GM23248 (cell line): ENCODE data around the gene ZNF639. TPM values are rescaled to one million over a fixed set of nuclear protein-coding genes. Genes with fewer than 3 reads are reported as not detected.

ENCODE experiments used
- DNase-seq: peaks from one replicate; pipeline ENCODE4 v3.0.0-alpha.2; 2015
- H2AFZ ChIP-seq: fragments of 200-600 bp; sonication (generic); 2 replicates; pipeline ENCODE4 v1.6.1; 2016; ENCODE audit warnings: antibody characterized with exemption
- H3F3A ChIP-seq: fragments of 200-600 bp; sonication (generic); 2 replicates; pipeline ENCODE4 v1.6.1; 2016; ENCODE audit warnings: mild to moderate bottlenecking, antibody characterized with exemption, mixed run types; ENCODE audit not compliant: insufficient read depth
- H3K27ac ChIP-seq: fragments of 200-600 bp; sonication (generic); 2 replicates; pipeline ENCODE4 v1.5.1; 2016; ENCODE audit warnings: mild to moderate bottlenecking
- H3K27me3 ChIP-seq: fragments of 200-600 bp; sonication (generic); replicated peaks from 2 replicates; pipeline ENCODE4 v1.6.1; 2016; ENCODE audit warnings: mild to moderate bottlenecking; ENCODE audit not compliant: insufficient read depth
- H3K36me3 ChIP-seq: fragments of 200-600 bp; sonication (generic); 2 replicates; pipeline ENCODE4 v1.6.1; 2016; ENCODE audit warnings: low read depth, mild to moderate bottlenecking
- H3K4me1 ChIP-seq: fragments of 200-600 bp; sonication (generic); 2 replicates; pipeline ENCODE4 v1.6.1; 2016; ENCODE audit warnings: mild to moderate bottlenecking; ENCODE audit not compliant: insufficient read depth
- H3K4me2 ChIP-seq: fragments of 200-600 bp; sonication (generic); one replicate; pipeline ENCODE4 v1.6.1; 2016; ENCODE audit warnings: mild to moderate bottlenecking; ENCODE audit not compliant: unreplicated experiment
- H3K4me3 ChIP-seq: fragments of 200-600 bp; sonication (generic); 2 replicates; pipeline ENCODE4 v1.5.1; 2016; ENCODE audit warnings: mild to moderate bottlenecking
- H3K79me2 ChIP-seq: fragments of 200-600 bp; sonication (generic); 2 replicates; pipeline ENCODE4 v1.6.1; 2016; ENCODE audit warnings: mild to moderate bottlenecking; ENCODE audit not compliant: insufficient read depth
- H3K9ac ChIP-seq: fragments of 200-600 bp; sonication (generic); 2 replicates; pipeline ENCODE4 v1.6.1; 2016; ENCODE audit warnings: mild to moderate bottlenecking
- H3K9me2 ChIP-seq: fragments of 200-600 bp; sonication (generic); 2 replicates; pipeline ENCODE4 v1.6.1; 2016; ENCODE audit warnings: mixed run types, mild to moderate bottlenecking, moderate library complexity; ENCODE audit not compliant: insufficient read depth
- H3K9me3 ChIP-seq: fragments of 200-600 bp; sonication (generic); one replicate; pipeline ENCODE4 v1.6.1; 2017; ENCODE audit warnings: low read depth
- H4K20me1 ChIP-seq: fragments of 200-600 bp; sonication (generic); 2 replicates; pipeline ENCODE4 v1.6.0; 2016; ENCODE audit not compliant: insufficient read depth
- EZH2 ChIP-seq: fragments of 200-600 bp; sonication (generic); IDR thresholded peaks from 2 replicates; pipeline ENCODE4 v1.6.1; 2018; ENCODE audit warnings: antibody characterized with exemption, mild to moderate bottlenecking; ENCODE audit not compliant: insufficient read depth, poor library complexity, severe bottlenecking
- EZH2phosphoT487 ChIP-seq: fragments of 200-600 bp; sonication (generic); IDR thresholded peaks from 2 replicates; pipeline ENCODE4 v1.6.1; 2018; ENCODE audit warnings: antibody characterized with exemption, moderate library complexity, mild to moderate bottlenecking, low read depth; ENCODE audit not compliant: insufficient read depth
- WGBS, 2 experiments: methylation state at CpG; one replicate each; pipeline ENCODE4 v1.1.6; 2015 to 2017; ENCODE audit warnings: low lambda C conversion rate in 2 of 2, low coverage in 1 of 2; ENCODE audit errors: missing lambda C conversion rate in 2 of 2; 5-methylcytosine and 5-hydroxymethylcytosine counted together
- in situ Hi-C: fragments of 300-500 bp; cut with MboI; formaldehyde crosslinking; loops from 2 replicates; pipeline ENCODE4 v1.15.0; 2020
- polyA plus RNA-seq: library from polyadenylated mRNA; unstranded; fragments of >200 nt; fragmentation: Nextera tagmentation; extraction: Ambion mirVana; gene quantifications from 2 replicates; pipeline ENCODE4 v1.2.1, GENCODE V29; 2016
- total RNA-seq: library from RNA; depleted of rRNA; stranded (reverse); fragments of >200 nt; shearing (Covaris generic); gene quantifications from 2 replicates; pipeline ENCODE4 v1.2.3, GENCODE V29; 2014

Gene ZNF639
- total and polyA plus RNA-seq, 2 experiments from 2014 or later, result 27.9 to 68.0 TPM

DNA sequence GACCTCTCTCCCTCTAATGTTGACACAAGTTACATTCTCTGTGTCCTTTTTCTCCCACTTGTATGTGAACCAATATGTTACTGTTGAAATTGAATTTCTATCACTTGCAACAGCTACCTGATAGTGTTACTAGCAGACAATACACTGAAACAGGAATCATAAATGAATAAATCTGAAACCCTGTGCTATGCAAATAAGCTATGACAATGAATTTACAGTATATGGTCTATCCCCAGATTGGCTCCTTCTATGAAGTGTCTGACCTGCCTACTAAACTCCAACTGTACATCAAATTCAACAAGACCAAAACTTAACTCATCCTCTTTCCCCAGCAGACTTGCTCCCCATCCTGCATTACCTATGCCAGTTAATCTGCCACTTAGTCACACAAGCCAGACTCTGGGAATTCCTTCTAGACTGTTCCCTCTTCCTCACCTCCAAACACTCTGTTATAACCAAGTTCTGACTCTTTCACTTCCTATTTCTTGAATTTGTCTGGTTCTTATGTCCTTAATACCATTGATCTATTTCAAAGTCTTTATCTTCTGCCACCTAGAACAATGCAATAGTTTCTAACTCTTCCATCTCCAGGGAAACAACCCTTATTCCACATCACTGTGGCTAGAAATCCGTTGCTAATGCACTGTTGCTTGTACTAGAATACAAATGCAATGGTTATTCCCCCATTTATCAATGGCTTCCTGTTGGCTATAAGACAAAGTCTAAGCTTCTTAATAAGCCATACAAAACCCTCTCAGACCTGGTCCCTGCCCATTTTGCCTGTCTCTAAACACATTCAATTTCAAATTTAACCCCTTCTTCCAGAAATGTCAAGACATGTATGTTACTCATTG lies 13.4 kb upstream of the ZNF639 start:
- H2AFZ ChIP-seq, result no peak overlapping the region
- in situ Hi-C loops, result loop anchor here (10.0 to 25.0 kb wide), 2 partner anchors 205 to 872 kb away; no protein-coding TSS in a partner anchor
- 63 to 64% methylated on average over 1 of the region's 1 CpG for WGBS, 2 experiments

DNA sequence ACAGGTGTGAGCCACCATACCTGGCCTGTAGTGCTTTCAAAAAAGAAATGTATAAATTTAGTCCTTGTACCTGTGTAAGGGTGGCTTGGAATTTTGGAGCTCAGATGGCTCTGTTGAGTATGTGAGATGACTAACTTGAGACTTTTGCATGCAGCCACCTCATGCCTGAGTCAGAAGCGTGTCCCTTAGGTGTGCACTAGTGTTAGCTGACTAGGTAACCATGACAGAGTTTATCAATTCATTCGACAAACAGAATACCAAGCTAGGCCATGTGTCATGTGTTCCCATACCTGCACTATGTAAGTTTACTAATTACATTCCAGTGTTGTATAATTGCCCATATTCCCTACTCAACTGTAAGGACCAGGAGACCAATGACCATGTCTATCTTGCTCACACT lies 4.0 kb upstream of the ZNF639 start:
- in situ Hi-C loops, result loop anchor here (5.0 to 25.0 kb wide), 3 partner anchors 214 to 882 kb away; no protein-coding TSS in a partner anchor
- TF ChIP-seq EZH2phosphoT487, result no peak
- no peak for TF ChIP-seq EZH2
- Histone ChIP-seq H3F3A (peaks cover 20% of the 10 kb centered on the region), H3K4me2 (no peak overlapping the region), H3K27me3 (no peaks in the 10 kb centered on the region), H3K36me3 (no peaks in the 10 kb centered on the region), H3K27ac (no peak overlapping the region), H2AFZ (no peak overlapping the region), H3K9me2 (no peaks in the 10 kb centered on the region), H3K4me1 (peaks cover 10% of the 10 kb centered on the region; the same call in 1 of the 2 replicates), H3K9ac (no peak overlapping the region), H3K9me3 (no peaks in the 10 kb centered on the region), H3K4me3 (no peak overlapping the region), H3K79me2 (peaks cover 3% of the 10 kb centered on the region), H4K20me1 (no peaks in the 10 kb centered on the region)
- DNase-seq, result no peak
- WGBS, 2 experiments, result 87 to 100% methylated on average over 2 of the region's 2 CpGs

More for the DNA sequence above, 13.4 kb upstream of the ZNF639 start:
- no peaks in the 10 kb centered on the region for H4K20me1 ChIP-seq
- H3K9me3 ChIP-seq, result no peaks in the 10 kb centered on the region
- TF ChIP-seq EZH2phosphoT487 (no peak), EZH2 (no peak)
- no peak overlapping the region for H3K4me2 ChIP-seq
- no peak for DNase-seq
- no peak overlapping the region for H3K4me3 ChIP-seq
- no peak overlapping the region for H3K9ac ChIP-seq
- H3K9me2 ChIP-seq, result no peaks in the 10 kb centered on the region
- H3K36me3 ChIP-seq, result no peaks in the 10 kb centered on the region
- no peaks in the 10 kb centered on the region for H3F3A ChIP-seq
- H3K4me1 ChIP-seq, result no peaks in the 10 kb centered on the region
- H3K27ac ChIP-seq, result no peak overlapping the region
- no peaks in the 10 kb centered on the region for H3K27me3 ChIP-seq
- no peaks in the 10 kb centered on the region for H3K79me2 ChIP-seq

DNA sequence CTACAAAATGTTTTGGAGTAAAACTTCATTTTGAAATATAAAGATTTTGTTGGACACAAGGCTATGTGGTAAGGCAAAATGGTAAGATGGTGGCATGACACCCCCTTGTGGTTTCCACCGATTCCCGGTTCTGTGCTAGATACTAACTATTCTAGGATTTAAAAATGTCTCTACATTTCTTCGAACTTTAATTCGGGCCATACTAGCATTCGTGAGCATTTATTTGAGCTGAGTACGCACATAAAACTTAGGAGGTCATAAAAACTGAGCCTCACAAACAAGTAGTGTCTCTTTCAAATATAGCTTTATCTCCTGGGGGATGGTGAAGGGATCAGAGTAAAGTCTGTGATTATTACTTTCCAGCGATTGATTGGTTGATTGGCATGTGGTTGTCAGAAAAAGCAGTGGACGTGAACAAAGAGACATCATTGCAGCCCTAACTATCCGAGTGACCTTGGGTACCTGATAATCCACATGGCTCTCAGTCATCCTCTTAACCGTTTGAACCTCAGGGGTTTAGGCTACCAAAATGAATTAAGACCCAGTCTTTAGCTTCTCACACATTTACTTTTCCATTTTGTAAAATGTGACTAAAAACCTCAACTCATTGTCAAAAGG lies 1.1 kb upstream of the ZNF639 start:
- Histone ChIP-seq H4K20me1 (no peaks in the 10 kb centered on the region), H3K36me3 (0 out of 2 replicates have a peak, but pooled peaks cover 4% of the 10 kb centered on the region), H3K4me1 (peaks cover 21% of the 10 kb centered on the region), H3K27me3 (no peaks in the 10 kb centered on the region), H3K9me3 (no peaks in the 10 kb centered on the region), H3F3A (peaks cover 34% of the 10 kb centered on the region), H3K27ac (peak overlapping the region; percentile 94), H2AFZ (peak overlapping the region; percentile 99), H3K79me2 (peaks cover 32% of the 10 kb centered on the region), H3K9me2 (no peaks in the 10 kb centered on the region), H3K4me3 (peak overlapping the region; percentile 89), H3K4me2 (peak overlapping the region; percentile 84), H3K9ac (peak overlapping the region; percentile 97)
- 5 to 6% methylated on average over 10 of the region's 10 CpGs for WGBS, 2 experiments
- TF ChIP-seq EZH2phosphoT487, result no peak
- no peak for TF ChIP-seq EZH2
- in situ Hi-C loops, result loop anchor here (25.0 kb wide), 1 partner anchor 884 kb away; no protein-coding TSS in a partner anchor
- peak; percentile 78 for DNase-seq

DNA sequence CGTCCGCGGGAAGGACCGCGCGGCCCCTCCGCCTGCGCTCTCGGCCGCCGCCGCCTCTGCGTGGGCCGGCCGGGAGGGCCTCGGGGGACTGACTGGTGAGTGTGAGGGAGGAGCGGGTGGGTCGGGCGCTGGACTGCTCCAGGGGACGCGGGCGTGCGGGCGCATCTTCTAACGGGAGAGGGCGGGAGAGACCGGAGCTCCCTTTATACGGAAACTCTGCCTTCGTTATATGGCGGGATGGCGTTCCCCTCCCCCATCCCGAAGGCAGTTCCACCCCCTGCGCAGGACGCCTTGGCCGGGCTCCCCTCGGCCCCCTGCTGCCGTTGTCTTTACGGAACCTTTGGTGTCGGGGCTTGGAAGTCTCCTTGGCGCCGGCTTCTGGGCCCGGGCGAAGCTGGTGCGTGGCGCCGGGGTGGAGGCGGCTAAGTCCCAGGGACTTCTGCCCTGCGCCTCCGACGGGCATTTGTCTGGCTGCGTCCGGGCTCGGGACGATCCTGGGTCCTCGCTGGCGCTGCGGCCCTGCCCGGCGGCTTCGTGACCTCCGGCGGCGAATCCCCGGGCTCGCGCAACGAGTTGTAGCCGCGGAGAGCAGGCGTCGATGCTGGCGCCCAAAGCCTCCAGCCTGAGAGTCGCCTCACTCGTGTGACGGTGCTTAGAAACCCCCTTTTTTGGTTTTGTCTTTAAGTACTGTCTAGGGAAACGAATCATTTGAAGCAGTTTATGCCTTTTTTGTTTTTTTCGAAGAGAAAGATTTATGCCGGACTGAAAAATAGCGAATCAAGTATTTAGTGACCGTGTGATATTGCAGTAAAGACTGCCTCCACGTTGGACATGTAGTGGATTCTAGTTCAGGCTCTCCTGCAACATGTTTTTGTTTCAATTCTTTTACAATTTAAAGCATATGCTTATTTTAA lies 623 bp downstream of the ZNF639 start:
- H3K27ac ChIP-seq, result peak overlapping the region; percentile 94
- peaks cover 21% of the 10 kb centered on the region for H3K4me1 ChIP-seq
- no peaks in the 10 kb centered on the region for H3K9me2 ChIP-seq
- peak overlapping the region; percentile 96 for H3K4me2 ChIP-seq
- in situ Hi-C loops, result loop anchor here (25.0 kb wide), 1 partner anchor 886 kb away; no protein-coding TSS in a partner anchor
- H4K20me1 ChIP-seq, result no peaks in the 10 kb centered on the region
- H3K27me3 ChIP-seq, result no peaks in the 10 kb centered on the region
- WGBS, 2 experiments, result 1% methylated on average over 52 to 72 of the region's 81 CpGs
- peaks cover 34% of the 10 kb centered on the region for H3F3A ChIP-seq
- peaks cover 49% of the 10 kb centered on the region for H3K79me2 ChIP-seq
- TF ChIP-seq EZH2phosphoT487, result no peak
- no peak for TF ChIP-seq EZH2
- H3K9me3 ChIP-seq, result no peaks in the 10 kb centered on the region
- peaks cover 16% of the 10 kb centered on the region for H3K36me3 ChIP-seq
- peak overlapping the region; percentile 99 for H2AFZ ChIP-seq
- peak; percentile 91 for DNase-seq
- peak overlapping the region; percentile 89 for H3K4me3 ChIP-seq
- peak overlapping the region; percentile 97 for H3K9ac ChIP-seq
